Left lung (tissue), 10 donors: ENCODE data around the gene PPFIA2. TPM values are rescaled to one million over a fixed set of nuclear protein-coding genes. Genes with fewer than 3 reads are reported as not detected.

Experiments used
- ATAC-seq: fragments of 200-7000 bp; cut with Tn5 transposase; one replicate; pipeline ENCODE4 v1.9.1; 2020; ENCODE audit warnings: moderate library complexity
- DNase-seq, 4 donors: peaks; one replicate each; pipeline ENCODE4 v3.0.0-alpha.2; 2013 to 2020
- H3K27ac ChIP-seq, 2 donors: fragments of 200-600 bp; sonication (generic) in 1 of 2; one replicate each; pipeline versions ENCODE4 v1.5.0 to v1.8.0; 2020 to 2021
- H3K27me3 ChIP-seq, 2 donors: fragments of 200-600 bp; sonication (generic) in 1 of 2; one replicate each; pipeline versions ENCODE4 v1.5.0 to v1.8.0; 2020 to 2021
- H3K36me3 ChIP-seq, 2 donors: fragments of 200-600 bp; sonication (generic) in 1 of 2; one replicate each; pipeline versions ENCODE4 v1.5.0 to v1.8.0; 2020 to 2021
- H3K4me1 ChIP-seq, 2 donors: fragments of 200-600 bp; one replicate each; pipeline ENCODE4 v1.8.0; 2021
- H3K4me3 ChIP-seq, 2 donors: fragments of 200-600 bp; sonication (generic) in 1 of 2; one replicate each; pipeline versions ENCODE4 v1.5.0 to v1.8.0; 2020 to 2021; ENCODE audit warnings: mild to moderate bottlenecking in 1 of 2
- H3K9me3 ChIP-seq, 2 donors: fragments of 200-600 bp; sonication (generic) in 1 of 2; one replicate each; pipeline versions ENCODE4 v1.5.0 to v1.8.0; 2020 to 2021
- intact Hi-C, 2 donors: fragments of 100-400 bp; cut with DNase I; formaldehyde crosslinking; loops; one replicate each; pipeline versions ENCODE4 v1.11.2 to v1.14.2; 2022
- polyA plus RNA-seq, 6 donors: library from polyadenylated mRNA; unstranded; fragments of 120-200 nt; gene quantifications; one replicate each; pipeline ENCODE4 v1.2.1, GENCODE V29; 2013; ENCODE audit not compliant: insufficient read length in 6 of 6
- total RNA-seq, 2 donors: library from RNA; stranded (reverse); fragmentation: NEBNext Ultra II Directional; extraction: Animal tissue kit (Norgen Biotek cat#: 25700); gene quantifications; one replicate each; pipeline ENCODE4 v1.2.1, GENCODE V29; 2021
- TF ChIP-seq, protein P1 (sequence below), 2 donors: fragments of 200-600 bp; sonication (generic) in 1 of 2; IDR thresholded peaks; one replicate each; pipeline versions ENCODE4 v1.5.0 to v1.8.0; 2021; ENCODE audit warnings: antibody characterized with exemption in 2 of 2
- donor health status: DM: no; HTN: yes; CAD: no.
- donor health status: DM: no; HTN: no; CAD: no.

PPFIA2 gene
- total and polyA plus RNA-seq, 8 donors = 1.1 to 3.5 (median 1.9) TPM

DNA sequence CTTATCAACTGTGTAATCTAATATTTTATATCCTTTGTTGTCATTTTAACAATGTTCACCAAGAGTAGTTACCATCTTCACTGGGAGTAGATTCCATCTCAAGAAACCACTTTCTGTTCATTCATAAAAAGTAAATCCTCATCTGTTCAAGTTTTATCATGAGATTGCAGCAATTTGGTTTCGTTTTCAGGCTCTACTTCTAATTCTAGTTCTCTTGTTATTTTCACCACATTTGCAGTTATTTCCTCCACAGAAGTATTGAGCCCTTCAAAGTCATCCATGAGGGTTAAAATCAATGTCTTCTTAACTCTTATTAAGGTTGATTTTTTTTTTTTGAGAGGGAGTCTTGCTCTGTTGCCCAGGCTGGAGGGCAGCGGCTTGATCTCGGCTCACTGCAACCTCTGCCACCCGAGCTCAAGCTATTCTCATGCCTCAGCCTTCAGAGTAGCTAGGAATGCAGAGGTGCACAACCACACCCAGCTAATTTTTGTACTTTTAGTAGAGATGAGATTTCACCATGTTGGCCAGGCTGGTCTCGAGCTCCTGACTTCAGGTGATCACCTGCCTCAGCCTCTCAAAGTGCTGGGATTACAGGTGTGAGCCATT, 404.7 kb downstream of the PPFIA2 start:
- no peak overlapping the region for H3K4me3 ChIP-seq
- TF ChIP-seq, protein P1, sequence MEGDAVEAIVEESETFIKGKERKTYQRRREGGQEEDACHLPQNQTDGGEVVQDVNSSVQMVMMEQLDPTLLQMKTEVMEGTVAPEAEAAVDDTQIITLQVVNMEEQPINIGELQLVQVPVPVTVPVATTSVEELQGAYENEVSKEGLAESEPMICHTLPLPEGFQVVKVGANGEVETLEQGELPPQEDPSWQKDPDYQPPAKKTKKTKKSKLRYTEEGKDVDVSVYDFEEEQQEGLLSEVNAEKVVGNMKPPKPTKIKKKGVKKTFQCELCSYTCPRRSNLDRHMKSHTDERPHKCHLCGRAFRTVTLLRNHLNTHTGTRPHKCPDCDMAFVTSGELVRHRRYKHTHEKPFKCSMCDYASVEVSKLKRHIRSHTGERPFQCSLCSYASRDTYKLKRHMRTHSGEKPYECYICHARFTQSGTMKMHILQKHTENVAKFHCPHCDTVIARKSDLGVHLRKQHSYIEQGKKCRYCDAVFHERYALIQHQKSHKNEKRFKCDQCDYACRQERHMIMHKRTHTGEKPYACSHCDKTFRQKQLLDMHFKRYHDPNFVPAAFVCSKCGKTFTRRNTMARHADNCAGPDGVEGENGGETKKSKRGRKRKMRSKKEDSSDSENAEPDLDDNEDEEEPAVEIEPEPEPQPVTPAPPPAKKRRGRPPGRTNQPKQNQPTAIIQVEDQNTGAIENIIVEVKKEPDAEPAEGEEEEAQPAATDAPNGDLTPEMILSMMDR (IDR thresholded peaks at IDR 0.05) = no peak
- intact Hi-C loops = no loop called here
- H3K27me3 ChIP-seq = no peaks in the 10 kb centered on the region
- H3K36me3 ChIP-seq = no peaks in the 10 kb centered on the region
- DNase-seq (no peak), ATAC-seq (no peak)
- no peak overlapping the region for H3K27ac ChIP-seq
- H3K9me3 ChIP-seq = no peaks in the 10 kb centered on the region
- no peaks in the 10 kb centered on the region for H3K4me1 ChIP-seq

DNA sequence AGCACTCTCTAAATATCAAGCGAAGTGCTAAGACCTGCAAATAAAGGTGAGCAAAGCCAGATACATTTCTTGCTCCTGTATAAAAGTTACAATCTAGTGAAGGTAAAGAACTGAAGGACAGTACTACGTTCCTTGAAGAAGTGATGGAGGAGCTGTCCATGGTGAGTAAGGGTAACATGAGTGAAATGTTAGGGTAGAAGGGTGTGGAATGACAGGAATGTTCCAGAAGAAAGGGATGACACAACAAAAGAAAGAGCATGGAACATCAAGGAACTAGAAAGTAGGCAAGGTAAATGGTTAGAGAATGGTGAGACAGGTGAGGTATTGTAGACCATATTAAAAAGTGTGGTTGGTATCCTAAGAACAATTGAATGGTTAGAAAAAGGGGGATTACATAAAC, 408.8 kb downstream of the PPFIA2 start:
- DNase-seq (no peak), ATAC-seq (no peak)
- Histone ChIP-seq H3K27me3 (no peaks in the 10 kb centered on the region), H3K4me1 (no peaks in the 10 kb centered on the region), H3K36me3 (no peaks in the 10 kb centered on the region), H3K27ac (no peak overlapping the region), H3K4me3 (no peak overlapping the region), H3K9me3 (no peaks in the 10 kb centered on the region)
- intact Hi-C loops = no loop called here
- TF ChIP-seq, protein P1 (IDR thresholded peaks at IDR 0.05) = no peak

DNA sequence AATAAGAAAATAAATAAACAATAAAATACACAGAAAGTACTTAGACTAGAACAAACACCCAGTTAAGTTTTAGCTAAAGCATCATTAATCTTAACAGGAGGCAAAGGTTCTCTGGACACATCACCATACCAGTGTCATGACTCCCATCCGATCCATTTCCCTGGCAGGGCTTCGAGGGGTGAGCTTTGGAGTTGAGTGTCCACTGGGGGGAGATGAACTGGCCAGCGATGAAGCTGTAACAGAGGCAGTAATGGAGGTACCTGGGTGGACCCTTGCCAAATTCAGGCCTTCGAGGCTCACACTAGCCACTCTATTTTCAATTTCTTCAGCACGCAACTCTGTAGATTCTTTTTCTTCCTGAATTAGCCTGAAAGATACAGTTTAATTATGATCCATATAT, 411.7 kb downstream of the PPFIA2 start:
- H3K9me3 ChIP-seq = no peaks in the 10 kb centered on the region
- ATAC-seq (no peak), DNase-seq (no peak)
- no peaks in the 10 kb centered on the region for H3K4me1 ChIP-seq
- TF ChIP-seq, protein P1 (IDR thresholded peaks at IDR 0.05) = no peak
- no peaks in the 10 kb centered on the region for H3K27me3 ChIP-seq
- no peaks in the 10 kb centered on the region for H3K36me3 ChIP-seq
- H3K27ac ChIP-seq = no peak overlapping the region
- intact Hi-C loops = no loop called here
- H3K4me3 ChIP-seq = no peak overlapping the region

- ATAC-seq (no peak), DNase-seq (no peak)
- Histone ChIP-seq H3K27me3 (no peaks in the 10 kb centered on the region), H3K36me3 (no peaks in the 10 kb centered on the region), H3K27ac (no peak overlapping the region), H3K4me1 (no peaks in the 10 kb centered on the region), H3K9me3 (no peaks in the 10 kb centered on the region), H3K4me3 (no peak overlapping the region)
- TF ChIP-seq, protein P1 (IDR thresholded peaks at IDR 0.05) = no peak
- intact Hi-C loops = no loop called here
Measured at GRCh38 chr12:81340910-81341309, 418.2 kb downstream of the PPFIA2 start.

DNA sequence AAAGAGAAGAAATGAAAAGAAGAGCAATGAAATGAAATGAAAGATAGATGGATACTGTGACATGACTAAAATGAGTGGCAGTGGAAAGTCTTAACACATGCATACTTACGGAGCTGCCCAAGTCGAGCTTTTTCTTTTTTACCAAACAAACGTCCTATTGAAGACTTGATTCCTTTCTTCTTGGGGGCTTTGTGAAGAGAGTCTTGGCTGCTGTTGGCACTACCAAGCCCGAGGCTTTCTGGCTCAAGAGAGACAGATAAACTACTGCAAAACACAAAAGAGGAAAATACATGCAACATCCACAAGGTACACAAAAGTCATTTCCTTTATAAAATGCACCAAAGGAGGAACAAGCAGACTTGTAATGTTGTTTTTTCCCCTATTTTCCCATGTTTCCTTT, 420.1 kb downstream of the PPFIA2 start:
- Histone ChIP-seq H3K27ac (no peak overlapping the region), H3K9me3 (no peaks in the 10 kb centered on the region), H3K36me3 (no peaks in the 10 kb centered on the region), H3K4me1 (no peaks in the 10 kb centered on the region), H3K4me3 (no peak overlapping the region), H3K27me3 (no peaks in the 10 kb centered on the region)
- TF ChIP-seq, protein P1 (IDR thresholded peaks at IDR 0.05) = no peak
- no peak for DNase-seq
- ATAC-seq = no peak
- intact Hi-C loops = no loop called here
